Keratinocyte (primary cell): ENCODE results near the gene PHIP. TPM values are rescaled to one million over a fixed set of nuclear protein-coding genes. Genes with fewer than 3 reads are reported as not detected.
A peak's percentile ranks its signal among the peaks of the same experiment; 100 is the strongest.

Source experiments
- DNase-seq: peaks from one replicate; pipeline ENCODE4 v3.0.0-alpha.2; 2011; ENCODE audit warnings: low read depth, missing footprints, low spot score
- FAIRE-seq: peaks from 2 replicates; lab custom pipeline; 2011; peaks lifted over from hg19 to GRCh38; lab: Jason Lieb, UNC
- H2AFZ ChIP-seq: 2 replicates; pipeline ENCODE4 v1.6.0; 2012; ENCODE audit warnings: low read length, control low read depth, inconsistent platforms; ENCODE audit not compliant: control insufficient read depth
- H3K27ac ChIP-seq: 2 replicates; pipeline ENCODE4 v1.5.1; 2011; ENCODE audit warnings: low read length; ENCODE audit not compliant: control insufficient read depth, insufficient read depth
- H3K27me3 ChIP-seq: 3 replicates; pipeline ENCODE4 v1.6.0; 2011; ENCODE audit warnings: low read length; ENCODE audit not compliant: control insufficient read depth, insufficient read depth; ENCODE audit errors: extremely low read depth
- H3K36me3 ChIP-seq, 2 experiments: 2 replicates in 1 of 2; 3 replicates in 1 of 2; pipeline ENCODE4 v1.5.1; 2011; ENCODE audit warnings: low read length in 2 of 2, mild to moderate bottlenecking in 1 of 2; ENCODE audit not compliant: control insufficient read depth in 2 of 2, insufficient read depth in 2 of 2; ENCODE audit errors: extremely low read depth in 1 of 2
- H3K4me1 ChIP-seq: 3 replicates; pipeline ENCODE4 v1.5.1; 2011; ENCODE audit warnings: low read length; ENCODE audit not compliant: control insufficient read depth, insufficient read depth; ENCODE audit errors: extremely low read depth
- H3K4me2 ChIP-seq: 3 replicates; pipeline ENCODE4 v1.6.0; 2011; ENCODE audit warnings: low read depth, low read length; ENCODE audit not compliant: control insufficient read depth, insufficient read depth; ENCODE audit errors: extremely low read depth
- H3K4me3 ChIP-seq, 3 experiments: fragments of 200-600 bp in 1 of 3; sonication (generic) in 1 of 3; 2 replicates in 2 of 3; 3 replicates in 1 of 3; pipeline ENCODE4 v1.5.1; 2011 to 2016; ENCODE audit warnings: low read length in 3 of 3, mild to moderate bottlenecking in 3 of 3, control low read depth in 2 of 3, inconsistent platforms in 1 of 3, low read depth in 1 of 3, mixed read lengths in 1 of 3, mixed run types in 1 of 3, moderate library complexity in 1 of 3; ENCODE audit not compliant: control insufficient read depth in 2 of 3, insufficient read depth in 2 of 3; ENCODE audit errors: extremely low read depth in 1 of 3
- H3K79me2 ChIP-seq: 2 replicates; pipeline ENCODE4 v1.6.0; 2012; ENCODE audit warnings: low read length; ENCODE audit not compliant: control insufficient read depth, insufficient read depth
- H3K9ac ChIP-seq: 3 replicates; pipeline ENCODE4 v1.6.0; 2011; ENCODE audit warnings: low read length; ENCODE audit not compliant: control insufficient read depth, insufficient read depth; ENCODE audit errors: extremely low read depth
- H3K9me1 ChIP-seq: 3 replicates; pipeline ENCODE4 v1.6.0; 2011; ENCODE audit warnings: low read length; ENCODE audit not compliant: control insufficient read depth, insufficient read depth; ENCODE audit errors: extremely low read depth
- H3K9me3 ChIP-seq: 2 replicates; pipeline ENCODE4 v1.5.1; 2012; ENCODE audit warnings: low read depth, low read length; ENCODE audit not compliant: control insufficient read depth
- H4K20me1 ChIP-seq: 3 replicates; pipeline ENCODE4 v1.6.0; 2011; ENCODE audit warnings: low read length; ENCODE audit not compliant: control insufficient read depth, insufficient read depth; ENCODE audit errors: extremely low read depth
- CTCF ChIP-seq, 3 experiments: IDR thresholded peaks in 1 of 3; conservative IDR thresholded peaks in 1 of 3; optimal IDR thresholded peaks in 1 of 3; 2 replicates in 2 of 3; 3 replicates in 1 of 3; pipeline versions ENCODE3 to v1.5.1; 2011; ENCODE audit warnings: low read length in 3 of 3, mild to moderate bottlenecking in 3 of 3, moderate library complexity in 2 of 3, control low read depth in 1 of 3, inconsistent platforms in 1 of 3; ENCODE audit not compliant: insufficient read depth in 2 of 3; ENCODE audit errors: extremely low read depth in 1 of 3
- EZH2 ChIP-seq: IDR thresholded peaks from one replicate; pipeline ENCODE4 v1.6.1; 2012; ENCODE audit warnings: inconsistent platforms, mild to moderate bottlenecking, low read length, moderate library complexity
- dilution Hi-C: fragments of 300-500 bp; cut with MboI; formaldehyde crosslinking; loops from one replicate; pipeline ENCODE4 v1.7.0; 2020; ENCODE audit warnings: low sequenced_read_pairs; ENCODE audit not compliant: extremely low pct_ligation_motif_present
- polyA plus RNA-seq, 5 experiments: library from polyadenylated mRNA; depleted of rRNA in 3 of 5; stranded (reverse) in 3 of 5; stranded (forward) in 1 of 5; unstranded in 1 of 5; fragments of >200 nt; gene quantifications; 1 replicate in 1 of 5; 2 replicates in 3 of 5; 3 replicates in 1 of 5; pipeline versions ENCODE4 v1.2.1 to v1.2.3, GENCODE V29; 2011 to 2012; ENCODE audit warnings: missing spikeins in 2 of 5, low read depth in 1 of 5, low replicate concordance in 1 of 5

The PHIP gene
- polyA plus RNA-seq, 1 donor (not counting 4 experiments of a cell fraction or from before 2014, with no cell fraction given): 7.9 TPM

DNA sequence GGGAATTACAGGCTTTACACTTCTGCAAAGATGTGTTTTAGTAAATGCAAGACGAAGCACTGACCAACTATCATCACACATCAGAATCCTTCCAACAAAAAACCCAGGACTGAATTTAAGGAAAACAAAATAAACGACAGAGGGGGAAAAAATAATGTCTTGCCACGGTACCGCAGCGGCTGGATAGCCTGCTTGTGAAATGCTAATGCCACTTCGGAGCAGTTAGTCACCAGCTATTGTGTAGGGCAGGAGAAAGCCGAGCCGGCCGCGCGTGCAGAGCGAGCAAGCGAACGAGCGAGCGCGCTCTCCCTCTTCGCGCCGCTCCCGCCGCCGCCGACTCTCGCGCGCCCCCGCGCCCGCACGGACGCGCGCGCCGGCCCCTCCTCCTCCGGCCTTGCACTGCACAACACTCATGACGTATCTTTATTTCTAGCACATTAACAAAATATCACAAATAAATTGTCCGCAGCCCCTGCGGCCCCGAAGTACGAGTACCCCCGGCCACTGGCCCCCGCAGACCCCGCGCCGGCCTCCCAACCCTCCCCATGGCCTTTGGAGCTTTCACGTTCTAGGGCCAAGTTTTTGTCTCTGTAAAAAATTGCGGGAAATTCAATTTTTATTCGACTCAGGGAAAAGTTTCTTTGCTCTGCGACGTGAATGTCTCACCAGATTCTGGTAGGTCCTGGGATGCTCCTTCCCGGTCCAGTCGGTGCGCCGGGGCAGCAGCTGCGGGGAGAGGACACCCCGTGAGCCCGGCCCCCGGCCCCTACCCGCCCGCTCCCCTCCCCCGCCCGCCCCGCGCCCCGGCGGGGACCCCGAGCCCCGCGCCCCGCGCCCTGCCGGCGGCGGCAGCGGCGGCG, 1.0 kb downstream of the PHIP start:
- Histone ChIP-seq H3K9me3 (no peaks in the 10 kb centered on the region), H3K79me2 (peaks cover 43% of the 10 kb centered on the region), H4K20me1 (no peaks in the 10 kb centered on the region), H3K4me1 (peaks cover 22% of the 10 kb centered on the region), H3K27ac (peak overlapping the region; percentile 85), H3K36me3 (no peaks in the 10 kb centered on the region), H3K9ac (peak overlapping the region; percentile 81), H2AFZ (peak overlapping the region; percentile 47), H3K27me3 (no peaks in the 10 kb centered on the region), H3K4me3 (peak overlapping the region; percentile 73 to 91 (median 87)), H3K9me1 (no peaks in the 10 kb centered on the region), H3K4me2 (peak overlapping the region; percentile 96)
- dilution Hi-C loops: no loop called here
- no peak for TF ChIP-seq EZH2
- no peak for TF ChIP-seq CTCF (optimal IDR thresholded peaks at IDR 0.05 in 1 of 3, IDR thresholded peaks at IDR 0.05 in 1 of 3, conservative IDR thresholded peaks at IDR 0.05 in 1 of 3; ENCODE audit: extremely low read depth in 1 of 3, insufficient read depth in 2 of 3, low read length in 3 of 3)
- no peak for DNase-seq
- FAIRE-seq: no peak

- no peak for TF ChIP-seq CTCF (optimal IDR thresholded peaks at IDR 0.05 in 1 of 3, IDR thresholded peaks at IDR 0.05 in 1 of 3, conservative IDR thresholded peaks at IDR 0.05 in 1 of 3; ENCODE audit: extremely low read depth in 1 of 3, insufficient read depth in 2 of 3, low read length in 3 of 3)
- no peak for TF ChIP-seq EZH2
- no peak for DNase-seq
- Histone ChIP-seq H3K27ac (peak overlapping the region; percentile 85), H3K9me1 (no peaks in the 10 kb centered on the region), H3K27me3 (no peaks in the 10 kb centered on the region), H3K4me2 (peak overlapping the region; percentile 96), H3K36me3 (no peaks in the 10 kb centered on the region), H3K4me3 (peak overlapping the region; percentile 62 to 91 (median 87)), H3K79me2 (peaks cover 45% of the 10 kb centered on the region), H2AFZ (peak overlapping the region; percentile 80), H3K4me1 (peaks cover 22% of the 10 kb centered on the region), H3K9ac (peak overlapping the region; percentile 81), H3K9me3 (no peaks in the 10 kb centered on the region), H4K20me1 (no peaks in the 10 kb centered on the region)
- FAIRE-seq: no peak
- dilution Hi-C loops: no loop called here
Measured at GRCh38 chr6:79076160-79076559, 1.9 kb downstream of the PHIP start.
